Osteoblast (primary cell): ENCODE data around the gene COL5A2. TPM values are rescaled to one million over a fixed set of nuclear protein-coding genes. Genes with fewer than 3 reads are reported as not detected.
A peak's percentile ranks its signal among the peaks of the same experiment; 100 is the strongest.

Experiments
- DNase-seq: peaks from one replicate; pipeline ENCODE4 v3.0.0; 2011; ENCODE audit warnings: low spot score, mixed read lengths; ENCODE audit not compliant: insufficient read length; ENCODE audit errors: missing footprints
- H2AFZ ChIP-seq: 2 replicates; pipeline ENCODE4 v1.6.0; 2011; ENCODE audit warnings: mild to moderate bottlenecking, low read length
- H3K27ac ChIP-seq: 2 replicates; pipeline ENCODE4 v1.5.1; 2011; ENCODE audit warnings: mild to moderate bottlenecking, low read depth, low read length, moderate library complexity
- H3K27me3 ChIP-seq: 2 replicates; pipeline ENCODE4 v1.6.0; 2012; ENCODE audit warnings: mild to moderate bottlenecking, control low read depth, inconsistent platforms, low read length, moderate library complexity; ENCODE audit not compliant: insufficient read depth
- H3K36me3 ChIP-seq: 2 replicates; pipeline ENCODE4 v1.5.1; 2011; ENCODE audit warnings: mild to moderate bottlenecking, low read length, control low read depth, moderate library complexity; ENCODE audit not compliant: insufficient read depth
- H3K4me1 ChIP-seq: 2 replicates; pipeline ENCODE4 v1.5.1; 2011; ENCODE audit warnings: mild to moderate bottlenecking, low read length, control low read depth, moderate library complexity; ENCODE audit not compliant: insufficient read depth
- H3K4me2 ChIP-seq: 2 replicates; pipeline ENCODE4 v1.6.0; 2011; ENCODE audit warnings: mild to moderate bottlenecking, low read length; ENCODE audit not compliant: insufficient read depth
- H3K4me3 ChIP-seq: fragments of 200-600 bp; sonication (generic); 3 replicates; pipeline ENCODE4 v1.5.1; 2012; ENCODE audit warnings: mild to moderate bottlenecking, low read length, inconsistent platforms; ENCODE audit not compliant: insufficient read depth
- H3K79me2 ChIP-seq: 2 replicates; pipeline ENCODE4 v1.6.0; 2012; ENCODE audit warnings: mild to moderate bottlenecking, low read length, control low read depth, inconsistent platforms; ENCODE audit not compliant: insufficient read depth
- H3K9me3 ChIP-seq: 2 replicates; pipeline ENCODE4 v1.5.1; 2011; ENCODE audit warnings: low read depth, low read length, control low read depth
- H4K20me1 ChIP-seq: 2 replicates; pipeline ENCODE4 v1.6.0; 2012; ENCODE audit warnings: mild to moderate bottlenecking, low read length, control low read depth; ENCODE audit not compliant: insufficient read depth
- CTCF ChIP-seq: IDR thresholded peaks from 2 replicates; pipeline ENCODE4 v1.5.1; 2011; ENCODE audit warnings: mild to moderate bottlenecking, low read depth, low read length, moderate library complexity; ENCODE audit errors: extremely low read depth
- total RNA-seq: library from RNA; depleted of rRNA; stranded (reverse); fragments of >200 nt; gene quantifications from 2 replicates; pipeline ENCODE4 v1.2.3, GENCODE V29; 2012

COL5A2 gene
- total RNA-seq, 1 donor = 879 TPM

GRCh38 chr2:189161894-189162293 lies 17.7 kb downstream of the COL5A2 start:
- no peak overlapping the region for H2AFZ ChIP-seq
- peaks cover 67% of the 10 kb centered on the region for H3K4me1 ChIP-seq
- no peak for TF ChIP-seq CTCF
- no peak overlapping the region for H3K27ac ChIP-seq
- H3K79me2 ChIP-seq = peaks cover 89% of the 10 kb centered on the region
- peaks cover 9% of the 10 kb centered on the region for H3K36me3 ChIP-seq
- H4K20me1 ChIP-seq = peaks cover 41% of the 10 kb centered on the region
- H3K4me2 ChIP-seq = no peak overlapping the region
- no peak overlapping the region for H3K4me3 ChIP-seq
- H3K9me3 ChIP-seq = no peaks in the 10 kb centered on the region
- no peak for DNase-seq
- H3K27me3 ChIP-seq = no peaks in the 10 kb centered on the region

GRCh38 chr2:189159717-189160116 lies 19.8 kb downstream of the COL5A2 start:
- Histone ChIP-seq H3K4me1 (peaks cover 45% of the 10 kb centered on the region), H3K27me3 (no peaks in the 10 kb centered on the region), H3K36me3 (peaks cover 5% of the 10 kb centered on the region), H2AFZ (no peak overlapping the region), H3K9me3 (no peaks in the 10 kb centered on the region), H3K4me2 (no peak overlapping the region), H3K79me2 (peaks cover 88% of the 10 kb centered on the region), H3K4me3 (no peak overlapping the region), H3K27ac (peak overlapping the region; percentile 11), H4K20me1 (peaks cover 36% of the 10 kb centered on the region)
- DNase-seq = no peak
- TF ChIP-seq CTCF = no peak

GRCh38 chr2:189159273-189159672 lies 20.3 kb downstream of the COL5A2 start:
- Histone ChIP-seq H4K20me1 (peaks cover 33% of the 10 kb centered on the region), H2AFZ (no peak overlapping the region), H3K27ac (no peak overlapping the region), H3K36me3 (peaks cover 5% of the 10 kb centered on the region), H3K27me3 (no peaks in the 10 kb centered on the region), H3K79me2 (peaks cover 92% of the 10 kb centered on the region), H3K4me2 (no peak overlapping the region), H3K9me3 (no peaks in the 10 kb centered on the region), H3K4me3 (no peak overlapping the region), H3K4me1 (peaks cover 41% of the 10 kb centered on the region)
- no peak for TF ChIP-seq CTCF
- DNase-seq = no peak

- H3K36me3 ChIP-seq = peaks cover 5% of the 10 kb centered on the region
- H3K27ac ChIP-seq = peak overlapping the region; percentile 46
- peaks cover 40% of the 10 kb centered on the region for H4K20me1 ChIP-seq
- no peak for TF ChIP-seq CTCF
- H3K4me2 ChIP-seq = no peak overlapping the region
- no peaks in the 10 kb centered on the region for H3K27me3 ChIP-seq
- H3K79me2 ChIP-seq = peaks cover 95% of the 10 kb centered on the region
- H2AFZ ChIP-seq = no peak overlapping the region
- no peak overlapping the region for H3K4me3 ChIP-seq
- peaks cover 38% of the 10 kb centered on the region for H3K4me1 ChIP-seq
- DNase-seq = no peak
- no peaks in the 10 kb centered on the region for H3K9me3 ChIP-seq
Measured at GRCh38 chr2:189157939-189158338, 21.6 kb downstream of the COL5A2 start.
